Mucosa of descending colon (tissue), 3 donors: ENCODE measurements around the gene SLC4A2. TPM values are rescaled to one million over a fixed set of nuclear protein-coding genes. Genes with fewer than 3 reads are reported as not detected.

Experiments used
- ATAC-seq: fragments of 200-7000 bp; cut with Tn5 transposase; one replicate; pipeline ENCODE4 v1.9.1; 2020; ENCODE audit warnings: mild to moderate bottlenecking, moderate library complexity
- DNase-seq, 3 donors: peaks; one replicate each; pipeline ENCODE4 v3.0.0-alpha.2; 2020
- H3K36me3 ChIP-seq: fragments of 200-600 bp; one replicate; pipeline ENCODE4 v1.8.0; 2021; ENCODE audit warnings: low read depth, mild to moderate bottlenecking
- H3K4me1 ChIP-seq: fragments of 200-600 bp; one replicate; pipeline ENCODE4 v1.8.0; 2021; ENCODE audit warnings: low read depth, mild to moderate bottlenecking
- H3K4me3 ChIP-seq: fragments of 200-600 bp; one replicate; pipeline ENCODE4 v1.8.0; 2021; ENCODE audit warnings: mild to moderate bottlenecking
- H3K9me3 ChIP-seq: fragments of 200-600 bp; one replicate; pipeline ENCODE4 v1.8.0; 2021; ENCODE audit warnings: mild to moderate bottlenecking
- CTCF ChIP-seq: fragments of 200-600 bp; IDR thresholded peaks from one replicate; pipeline ENCODE4 v1.8.0; 2022; ENCODE audit warnings: antibody characterized with exemption, mild to moderate bottlenecking
- intact Hi-C, 2 donors: fragments of 100-400 bp; cut with DNase I in 1 of 2; cut with micrococcal nuclease in 1 of 2; formaldehyde crosslinking; loops; one replicate each; pipeline versions ENCODE4 v1.11.0 to v1.11.1; 2022; cut with DNase I, micrococcal nuclease
- total RNA-seq, 3 donors: library from RNA; stranded (reverse); fragmentation: NEBNext Ultra II Directional in 2 of 3; extraction: Animal tissue kit (Norgen Biotek cat#: 25700) in 2 of 3; gene quantifications; one replicate each; pipeline versions ENCODE4 v1.2.1 to v1.2.4, GENCODE V29; 2021 to 2023
- donor health status: DM: no; HTN: no; CAD: no; lungs with moderate emphysema.
- donor health status: DM: no; HTN: no; CAD: no.
- donor health status: DM: no; HTN: yes; CAD: no.

Gene SLC4A2
- total RNA-seq, 3 donors from 2014 or later = 82.2 to 168 (median 89.5) TPM

- no peak for TF ChIP-seq CTCF
- DNase-seq (no peak), ATAC-seq (no peak)
- Histone ChIP-seq H3K4me1 (no peaks in the 10 kb centered on the region), H3K36me3 (no peaks in the 10 kb centered on the region), H3K4me3 (no peak overlapping the region), H3K9me3 (no peaks in the 10 kb centered on the region)
- intact Hi-C loops = no loop called here
Observed at GRCh38 chr7:151045262-151045661, 14.1 kb upstream of the SLC4A2 start.

- Histone ChIP-seq H3K4me1 (no peaks in the 10 kb centered on the region), H3K36me3 (no peaks in the 10 kb centered on the region), H3K4me3 (no peak overlapping the region), H3K9me3 (no peaks in the 10 kb centered on the region)
- DNase-seq (no peak), ATAC-seq (no peak)
- intact Hi-C loops = no loop called here
- no peak for TF ChIP-seq CTCF
Observed at GRCh38 chr7:151045967-151046366, 13.4 kb upstream of the SLC4A2 start.

- Histone ChIP-seq H3K4me3 (no peak overlapping the region), H3K9me3 (no peaks in the 10 kb centered on the region), H3K4me1 (peaks cover 2% of the 10 kb centered on the region), H3K36me3 (no peaks in the 10 kb centered on the region)
- no peak for TF ChIP-seq CTCF
- intact Hi-C loops = no loop called here
- ATAC-seq (no peak), DNase-seq (no peak)
Observed at GRCh38 chr7:151046603-151047573, 12.5 kb upstream of the SLC4A2 start.

- H3K36me3 ChIP-seq = no peaks in the 10 kb centered on the region
- DNase-seq (no peak), ATAC-seq (no peak)
- peaks cover 2% of the 10 kb centered on the region for H3K4me1 ChIP-seq
- H3K9me3 ChIP-seq = no peaks in the 10 kb centered on the region
- no peak for TF ChIP-seq CTCF
- no peak within 1 kb of the TSS for H3K4me3 ChIP-seq
- intact Hi-C loops = no loop called here
Observed at GRCh38 chr7:151047976-151048815, 11.2 kb upstream of the SLC4A2 start, which contains the start of gene ASIC3. TSS of gene ASIC3 (plus strand) at chr7:151048531. CDS start at chr7:151048886, 355 bp downstream.

GRCh38 chr7:151048911-151049463 lies 10.4 kb upstream of the SLC4A2 start:
- DNase-seq (no peak), ATAC-seq (no peak)
- no peak for TF ChIP-seq CTCF
- Histone ChIP-seq H3K36me3 (no peaks in the 10 kb centered on the region), H3K4me3 (no peak overlapping the region), H3K9me3 (no peaks in the 10 kb centered on the region), H3K4me1 (peaks cover 2% of the 10 kb centered on the region)
- intact Hi-C loops = no loop called here
